ENCODE data around the gene PHACTR3.

Gene PHACTR3

DNA sequence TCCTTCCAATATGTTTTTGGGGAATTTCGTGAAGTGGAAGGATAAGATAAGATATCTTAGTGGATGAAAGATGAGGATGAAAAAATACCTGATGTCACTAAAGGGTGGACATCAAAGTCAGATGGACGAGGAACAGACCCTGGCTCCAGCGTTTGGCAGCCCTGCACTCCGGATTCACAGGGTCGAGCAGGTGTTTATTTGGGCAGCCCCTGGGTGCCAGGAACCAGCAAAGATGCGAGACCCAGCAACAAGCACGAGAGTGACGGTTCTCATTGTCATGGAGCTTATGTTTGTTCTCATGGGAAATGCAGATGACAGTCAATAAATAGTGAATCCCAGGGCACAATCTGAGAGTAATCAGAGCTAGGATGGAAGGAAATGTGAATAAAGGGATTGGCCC is 131.1 kb downstream of the PHACTR3 start:
- no peak overlapping the region for H3K4me3 ChIP-seq (ENCODE audit: low read length)
- no peak for DNase-seq (ENCODE audit: low read depth, low spot score)

DNA sequence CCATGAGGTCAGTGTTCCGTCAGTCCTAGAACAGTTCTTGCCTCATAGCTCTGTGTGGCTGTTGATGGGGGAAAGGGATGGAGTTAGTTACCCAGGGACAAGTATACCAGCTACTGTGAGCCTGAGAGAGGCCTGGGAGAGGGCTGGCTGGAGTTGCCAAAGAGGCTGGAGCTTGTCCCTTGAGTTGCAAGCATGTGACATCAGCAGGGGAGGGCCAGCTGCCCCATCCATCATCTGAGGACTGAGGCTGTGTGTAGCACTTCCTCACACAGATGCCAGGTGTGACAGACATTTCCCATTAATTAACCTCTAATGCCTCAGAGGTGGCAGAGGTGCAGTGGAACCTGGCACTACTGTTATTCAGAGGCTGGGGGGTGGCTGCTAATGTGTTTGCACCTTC is 131.6 kb downstream of the PHACTR3 start:
- no peak for DNase-seq (ENCODE audit: low read depth, low spot score)
- H3K4me3 ChIP-seq (ENCODE audit: low read length), result no peak overlapping the region

DNA sequence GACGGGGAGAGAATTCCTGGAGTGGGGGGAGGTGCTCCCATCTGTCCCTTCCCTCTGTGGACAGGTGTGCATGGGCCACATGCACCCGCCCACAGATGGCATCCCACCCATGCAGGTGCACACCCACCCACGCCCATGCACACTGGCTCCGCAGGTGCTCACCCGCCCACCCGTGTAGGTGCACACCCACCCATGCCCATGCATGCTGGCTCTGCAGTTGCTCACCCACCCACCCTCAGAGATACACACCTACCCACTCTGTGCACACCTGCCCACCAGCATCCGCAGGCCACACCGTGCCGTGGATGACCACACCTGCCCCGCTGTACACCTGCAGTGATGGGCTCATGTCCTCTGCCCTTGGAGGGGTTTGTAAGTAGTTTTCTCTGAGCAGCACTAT is 132.0 kb downstream of the PHACTR3 start:
- DNase-seq (ENCODE audit: low read depth, low spot score), result no peak
- no peak overlapping the region for H3K4me3 ChIP-seq (ENCODE audit: low read length)

DNA sequence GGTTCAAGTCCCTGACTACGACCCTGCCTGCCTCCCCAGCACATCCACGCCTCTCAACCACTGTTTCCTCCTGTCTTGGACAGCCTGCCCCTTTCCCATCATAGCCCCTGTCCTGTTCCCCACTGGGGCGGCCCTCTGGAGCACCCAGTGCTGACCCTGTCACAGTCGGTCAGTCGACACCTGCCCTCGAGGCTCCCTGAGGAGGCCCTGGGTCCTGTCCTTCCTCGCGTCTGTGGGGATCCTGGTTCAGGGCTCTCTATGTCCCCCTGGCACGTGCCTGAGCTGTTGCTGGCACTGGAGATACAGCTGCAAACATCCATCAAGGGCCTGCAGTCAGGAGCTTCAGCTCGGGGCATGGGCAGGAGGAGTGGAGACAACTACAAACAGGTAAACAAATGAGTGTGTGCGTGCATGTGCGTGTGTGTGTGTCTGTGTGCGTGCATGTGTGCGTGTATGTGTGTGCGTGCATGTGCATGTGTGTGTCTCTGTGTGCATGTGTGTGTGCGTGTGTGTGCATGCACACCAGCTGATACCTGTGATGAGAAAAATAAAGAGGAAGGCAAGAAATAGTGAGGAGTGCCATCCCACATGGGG is 132.8 kb downstream of the PHACTR3 start:
- no peak for DNase-seq (ENCODE audit: low read depth, low spot score)
- H3K4me3 ChIP-seq (ENCODE audit: low read length), result no peak overlapping the region

DNA sequence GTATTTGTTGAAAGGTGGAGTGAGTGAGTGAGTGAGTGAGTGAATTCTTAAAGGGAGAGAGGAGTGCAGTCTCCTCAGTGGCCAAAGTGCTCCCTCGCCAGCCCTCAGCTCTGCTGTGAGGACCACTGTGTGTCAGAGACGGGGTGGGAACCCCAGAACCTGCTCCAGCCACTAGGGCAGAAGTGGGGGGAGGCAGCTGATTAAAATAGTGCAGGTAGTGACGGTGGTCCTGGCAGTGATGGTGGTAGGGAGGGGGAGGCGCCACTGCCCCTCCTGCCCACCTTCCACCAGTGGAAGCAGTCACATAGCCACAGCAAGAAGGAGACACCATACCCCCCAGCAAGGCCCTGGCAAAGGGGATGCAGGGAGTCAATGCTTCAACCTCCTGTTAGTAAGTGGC is 133.5 kb downstream of the PHACTR3 start:
- H3K4me3 ChIP-seq (ENCODE audit: low read length), result no peak overlapping the region

DNA sequence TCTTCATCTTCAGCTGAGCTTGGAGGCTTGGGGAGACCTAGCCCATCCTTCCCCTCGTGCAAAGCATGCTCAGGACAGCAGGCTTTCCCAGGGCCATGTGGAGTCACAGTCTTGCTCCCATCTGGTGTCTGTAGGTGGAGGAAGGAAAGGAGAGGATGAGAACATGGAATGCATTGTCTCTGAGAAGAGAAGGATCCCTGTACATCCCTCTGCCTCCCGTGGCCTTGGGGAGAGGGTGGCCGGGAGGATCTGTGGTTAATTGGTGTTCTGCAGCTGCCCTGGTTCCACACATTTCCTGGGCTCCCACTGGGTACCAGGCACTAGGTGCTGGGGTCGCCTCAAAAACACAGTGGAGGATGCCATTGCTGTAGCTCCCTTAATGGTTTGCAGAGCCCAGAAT is 134.5 kb downstream of the PHACTR3 start:
- DNase-seq (ENCODE audit: low read depth, low spot score), result no peak
- no peak overlapping the region for H3K4me3 ChIP-seq (ENCODE audit: low read length)

More for the DNA sequence above, 133.5 kb downstream of the PHACTR3 start:
- no peak for DNase-seq (ENCODE audit: low read depth, low spot score)

DNA sequence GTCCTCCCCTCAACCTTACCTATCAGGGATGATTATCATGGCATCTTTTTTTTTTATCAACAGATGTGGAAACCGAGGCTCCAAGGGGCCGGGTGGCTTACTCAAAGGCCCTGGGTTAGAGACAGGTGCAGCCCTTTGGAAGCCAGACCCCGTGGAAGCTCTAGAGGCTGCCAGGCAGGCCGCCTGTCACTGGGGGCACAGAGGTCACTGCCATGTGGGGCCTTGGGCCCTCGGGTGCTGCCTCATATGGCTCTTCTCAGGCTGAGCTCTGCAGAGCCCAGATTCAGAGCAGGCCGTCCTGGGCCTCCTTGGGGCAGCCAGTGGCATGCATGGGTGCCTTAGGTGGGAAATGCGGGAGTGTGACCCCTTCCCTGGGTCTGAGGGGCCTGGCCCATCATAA is 136.3 kb downstream of the PHACTR3 start:
- no peak overlapping the region for H3K4me3 ChIP-seq (ENCODE audit: low read length)
- DNase-seq (ENCODE audit: low read depth, low spot score), result no peak

DNA sequence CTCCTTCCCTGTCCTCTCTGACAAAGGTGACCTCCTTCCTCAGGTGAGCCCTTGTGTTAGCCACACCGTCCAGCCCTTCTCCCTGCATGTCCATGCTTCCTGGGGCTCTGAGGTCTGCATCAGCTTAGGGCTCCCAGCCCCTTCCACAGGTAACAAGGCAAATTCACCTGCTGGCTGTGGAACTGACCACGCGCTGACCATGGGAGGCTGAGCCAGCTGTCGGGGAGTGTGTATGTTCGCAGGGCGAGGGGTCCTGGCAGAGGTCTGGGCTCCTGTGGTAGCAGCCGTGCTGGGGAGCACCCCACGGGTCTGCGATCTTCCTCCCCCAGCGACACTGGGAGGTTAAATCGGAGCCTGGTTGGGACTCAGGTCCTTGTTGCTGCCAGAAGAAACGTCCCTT is 136.7 kb downstream of the PHACTR3 start:
- DNase-seq (ENCODE audit: low read depth, low spot score), result no peak

DNA sequence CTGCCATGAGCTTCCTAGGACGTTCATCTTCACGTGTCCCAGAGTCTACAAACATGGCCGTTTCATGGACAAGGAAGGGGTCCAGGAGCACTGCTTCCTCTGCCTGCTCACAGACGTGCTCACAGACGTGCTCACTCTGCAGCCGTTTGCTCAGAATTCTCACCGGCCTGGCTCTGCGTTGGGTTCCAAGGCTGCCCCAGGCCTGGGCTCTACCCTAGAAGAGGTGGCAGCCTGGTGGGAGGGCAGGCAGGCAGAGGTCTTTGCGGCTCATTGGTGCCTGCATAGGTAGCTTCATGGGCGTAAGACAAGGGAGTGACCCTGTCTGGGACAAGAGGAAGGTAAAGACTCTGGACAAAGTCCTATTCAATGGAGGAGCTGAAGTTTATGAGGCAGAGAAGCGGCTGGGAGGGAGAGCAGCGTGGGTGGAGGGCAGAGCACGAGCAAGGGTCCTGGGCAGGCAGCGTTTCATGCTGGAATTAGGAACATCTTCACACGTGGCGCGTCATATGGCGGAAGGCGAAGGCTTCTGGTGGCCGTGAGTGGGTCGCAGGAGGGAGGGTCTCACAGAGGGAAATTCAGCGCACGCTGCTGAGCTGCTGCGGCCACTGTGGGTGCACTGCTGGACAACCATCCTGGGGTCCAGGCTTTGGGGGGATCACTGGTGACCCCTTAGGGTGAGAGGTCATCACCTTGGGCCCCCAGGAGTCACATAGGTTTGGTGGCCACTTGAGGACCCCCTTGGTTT is 138.2 kb downstream of the PHACTR3 start:
- no peak overlapping the region for H3K4me3 ChIP-seq (ENCODE audit: low read length)
- no peak for DNase-seq (ENCODE audit: low read depth, low spot score)

More for the DNA sequence above, 136.7 kb downstream of the PHACTR3 start:
- H3K4me3 ChIP-seq (ENCODE audit: low read length), result no peak overlapping the region

DNA sequence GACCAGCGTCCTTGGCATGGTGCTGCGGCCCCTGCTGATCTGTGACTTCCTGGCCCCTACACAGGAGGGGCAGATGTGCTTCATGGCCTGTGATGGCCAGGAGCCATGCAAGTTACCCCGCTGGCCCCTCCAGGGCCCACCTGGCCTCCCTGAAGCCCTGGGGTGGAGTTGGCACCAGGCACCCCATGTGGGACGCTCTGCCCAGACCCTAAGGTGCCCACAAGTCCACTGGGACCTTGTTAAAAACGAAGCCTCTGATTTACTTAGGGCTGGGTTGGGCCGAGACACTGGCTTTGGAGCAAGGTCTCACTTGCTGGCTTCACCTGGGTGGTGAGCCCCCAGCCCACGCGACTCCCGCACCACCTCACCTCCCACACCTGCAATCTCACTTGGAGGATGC is 139.0 kb downstream of the PHACTR3 start:
- no peak overlapping the region for H3K4me3 ChIP-seq (ENCODE audit: low read length)
- no peak for DNase-seq (ENCODE audit: low read depth, low spot score)

DNA sequence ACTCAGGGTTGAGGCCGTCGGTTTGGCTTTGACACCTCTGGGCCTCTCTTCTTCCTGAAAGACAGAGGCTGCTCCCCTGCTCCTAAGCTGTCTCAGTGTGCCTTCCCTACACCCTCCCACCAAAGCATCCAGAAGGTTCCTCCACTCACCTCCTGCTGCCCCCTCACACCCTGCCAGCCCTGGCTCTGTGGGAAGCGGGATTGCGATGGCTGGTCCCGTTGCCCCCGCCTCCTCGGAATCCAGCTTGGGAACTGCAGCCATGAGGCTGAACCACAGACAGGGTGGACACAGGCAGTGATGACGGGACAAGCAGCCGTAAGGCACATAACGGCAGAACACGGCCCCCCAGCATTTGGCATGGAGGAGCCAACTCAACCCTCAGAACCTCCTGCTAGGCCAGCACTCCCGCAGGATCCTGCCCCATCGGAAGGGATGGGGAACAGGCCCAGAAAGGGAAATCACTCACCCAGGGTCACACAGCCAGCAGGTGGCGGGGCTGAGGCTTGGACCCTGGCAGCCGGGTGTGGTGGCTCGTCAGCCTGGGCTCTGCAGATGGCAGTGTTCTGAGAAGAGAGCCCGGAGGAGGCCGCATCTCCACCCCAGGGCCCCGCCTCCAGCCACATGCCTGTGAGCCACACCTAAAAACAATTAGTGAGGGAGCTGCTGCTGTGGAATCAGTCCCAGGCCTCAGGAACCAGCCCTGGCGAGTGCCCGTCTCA is 139.6 kb downstream of the PHACTR3 start:
- DNase-seq (ENCODE audit: low read depth, low spot score), result peak; percentile 28
- H3K4me3 ChIP-seq (ENCODE audit: low read length), result no peak overlapping the region

DNA sequence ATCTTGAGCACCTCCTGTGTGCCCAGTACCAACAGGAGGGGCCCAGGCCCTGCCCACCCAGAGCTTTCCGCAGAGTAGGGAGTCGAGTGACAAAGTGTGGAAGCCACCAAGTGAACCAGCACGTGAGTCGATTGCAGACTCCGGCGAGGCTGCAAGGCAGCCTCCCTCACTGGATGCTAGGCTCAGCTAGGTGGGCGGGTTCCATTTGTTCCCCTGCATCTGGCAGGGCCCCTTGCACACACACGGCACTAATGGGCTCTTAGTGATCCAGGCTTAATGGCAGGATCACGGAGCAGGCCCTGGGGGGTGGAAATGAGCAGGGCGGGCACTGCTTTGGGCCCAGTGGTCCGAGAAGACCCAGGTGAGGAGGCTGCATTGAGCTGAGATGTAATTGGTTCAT is 140.4 kb downstream of the PHACTR3 start:
- DNase-seq (ENCODE audit: low read depth, low spot score), result no peak
- H3K4me3 ChIP-seq (ENCODE audit: low read length), result no peak overlapping the region

DNA sequence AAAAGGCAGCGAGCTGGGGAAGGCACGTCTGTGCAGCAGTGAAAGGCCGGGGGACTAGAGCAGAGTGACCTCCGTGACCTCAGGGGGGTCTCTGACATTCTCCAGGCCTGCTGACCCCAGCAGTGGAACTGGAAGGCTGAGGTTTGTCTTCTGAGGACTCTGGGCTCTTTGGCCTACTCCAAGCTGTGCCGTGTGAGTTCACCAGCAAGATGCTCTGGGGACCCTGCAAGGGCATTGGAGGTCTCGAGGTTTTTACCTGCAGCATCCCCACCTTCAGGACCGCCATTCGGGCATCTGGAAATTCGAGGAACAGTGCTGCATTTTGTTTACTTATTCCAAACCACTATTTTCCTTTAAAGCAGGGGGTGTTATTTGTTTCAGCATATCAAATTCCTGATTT is 140.9 kb downstream of the PHACTR3 start:
- DNase-seq (ENCODE audit: low read depth, low spot score), result no peak
- H3K4me3 ChIP-seq (ENCODE audit: low read length), result no peak overlapping the region

DNA sequence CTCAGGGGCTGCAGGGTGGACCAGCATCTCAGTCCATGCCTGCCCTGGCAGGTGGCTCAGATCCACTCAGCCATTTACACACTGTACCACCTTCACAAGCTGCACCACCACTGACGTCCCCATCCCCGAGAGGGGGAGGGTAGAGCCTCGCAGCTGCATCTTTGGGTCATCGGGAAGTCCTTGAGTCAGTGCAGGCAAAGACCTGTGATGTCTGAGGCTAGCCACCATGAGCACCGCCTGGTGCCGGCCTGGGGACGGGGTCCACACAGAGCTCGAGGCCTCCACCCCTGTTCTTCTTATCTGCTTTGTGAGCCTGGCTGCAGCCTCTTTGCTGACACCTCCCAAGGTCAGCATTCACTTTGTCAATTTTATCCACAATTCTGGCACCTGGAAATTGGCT is 141.4 kb downstream of the PHACTR3 start:
- no peak for DNase-seq (ENCODE audit: low read depth, low spot score)
- no peak overlapping the region for H3K4me3 ChIP-seq (ENCODE audit: low read length)

DNA sequence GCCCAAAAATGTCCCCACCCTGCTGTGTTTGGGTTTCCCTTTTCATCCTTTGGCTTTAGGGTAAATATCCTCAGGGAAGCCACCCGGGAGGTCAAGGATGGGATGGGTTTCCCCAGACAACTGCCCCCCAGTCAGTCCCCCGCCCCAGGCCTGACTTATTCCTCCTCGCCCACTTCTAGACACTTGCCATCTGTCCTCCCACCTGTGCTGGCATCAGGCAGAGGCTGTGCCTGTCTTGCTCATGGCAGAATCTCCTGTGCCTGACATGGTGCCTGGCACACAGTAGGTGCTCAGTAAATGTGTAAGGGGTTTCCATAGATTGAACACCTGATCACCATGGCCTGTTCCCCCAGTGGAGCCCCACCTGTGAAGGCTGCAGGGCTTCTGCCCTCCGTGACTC is 141.8 kb downstream of the PHACTR3 start:
- DNase-seq (ENCODE audit: low read depth, low spot score), result no peak
- H3K4me3 ChIP-seq (ENCODE audit: low read length), result no peak overlapping the region

DNA sequence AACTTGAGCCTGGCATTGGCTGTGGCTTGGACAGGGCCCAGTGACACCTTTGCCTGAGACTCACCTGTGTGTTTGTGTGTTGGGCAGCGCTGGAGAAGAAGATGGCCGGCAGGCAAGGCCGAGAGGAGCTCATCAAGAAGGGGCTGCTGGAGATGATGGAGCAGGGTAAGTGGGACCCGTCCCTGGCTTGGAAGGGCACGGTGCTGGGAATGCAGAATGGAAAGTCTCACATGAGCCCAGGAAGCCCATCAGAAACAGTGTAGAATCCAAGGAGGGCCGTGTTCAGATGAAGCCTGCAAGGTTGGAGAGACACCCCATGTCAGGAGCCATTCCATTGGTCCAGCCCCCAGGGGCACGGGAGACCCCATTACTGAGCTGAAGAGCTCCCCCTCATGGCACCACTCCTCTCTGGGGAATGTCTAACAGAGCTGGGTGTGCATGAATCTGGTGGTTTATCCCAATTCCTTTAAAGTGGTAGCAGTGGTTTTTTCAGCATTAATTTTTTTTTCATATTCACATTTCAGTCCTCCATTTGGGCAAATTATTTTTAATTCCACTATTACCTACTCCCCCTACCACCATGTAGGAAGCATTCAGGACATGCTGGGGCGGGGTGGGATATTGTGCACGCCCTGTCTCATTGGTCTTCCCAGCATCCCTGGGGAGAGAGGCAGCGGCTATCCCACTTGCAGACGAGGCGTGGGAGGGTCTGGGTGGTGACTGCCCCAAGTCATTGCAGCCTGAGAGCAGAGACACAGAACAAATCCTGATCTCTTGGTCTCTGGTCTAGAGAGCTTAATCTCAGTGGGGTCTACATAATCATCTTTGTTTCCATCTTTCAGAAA is 143.6 kb downstream of the PHACTR3 start:
- no peak for DNase-seq (ENCODE audit: low read depth, low spot score)
- H3K4me3 ChIP-seq (ENCODE audit: low read length), result no peak overlapping the region

DNA sequence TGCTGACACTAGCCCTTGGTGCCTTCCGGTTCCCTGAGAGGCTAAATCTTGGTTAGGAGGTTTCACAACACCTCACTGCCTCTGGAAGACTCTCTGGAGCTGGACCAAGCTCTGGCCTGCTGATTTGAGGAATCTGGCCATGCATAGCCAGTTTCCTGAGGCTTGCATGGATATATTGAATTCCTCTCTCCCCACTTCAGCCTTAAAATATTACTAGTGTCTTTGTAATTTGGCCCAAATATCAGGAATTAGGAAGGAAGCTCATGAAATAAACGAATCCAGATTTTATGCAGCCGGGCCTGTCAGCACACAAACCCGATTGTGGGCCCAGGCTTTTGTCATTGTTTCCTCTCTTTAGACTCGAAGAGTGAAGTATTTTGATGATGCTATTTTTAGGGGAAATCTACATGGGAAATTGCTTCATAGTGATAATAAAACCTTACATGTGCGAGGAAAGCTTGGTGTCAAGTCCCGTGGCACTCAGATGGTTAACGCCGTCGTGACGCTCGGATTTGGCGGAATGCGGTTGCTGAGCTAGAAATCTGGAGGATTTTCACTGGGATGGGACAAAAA is 144.4 kb downstream of the PHACTR3 start:
- no peak for DNase-seq (ENCODE audit: low read depth, low spot score)
- no peak overlapping the region for H3K4me3 ChIP-seq (ENCODE audit: low read length)

DNA sequence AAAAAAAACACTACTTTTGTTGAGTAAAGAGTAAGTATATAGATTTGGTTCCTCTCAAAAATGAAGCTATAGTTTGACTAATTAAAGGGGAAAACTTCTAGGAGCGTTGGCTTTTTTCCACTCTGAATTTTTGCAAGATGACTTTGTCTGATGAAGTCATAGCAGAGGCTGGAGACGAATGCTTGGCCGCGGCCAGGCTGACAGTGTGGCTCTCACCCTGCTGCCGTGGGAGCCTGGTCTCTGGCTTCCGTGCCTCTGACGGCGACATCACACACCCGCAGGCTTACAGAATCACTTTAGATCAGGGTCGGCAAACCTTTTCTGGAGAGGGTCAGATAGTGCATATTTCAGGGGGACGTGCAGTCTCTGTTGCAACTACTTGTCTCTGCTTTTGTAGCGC is 145.0 kb downstream of the PHACTR3 start:
- no peak for DNase-seq (ENCODE audit: low read depth, low spot score)
- H3K4me3 ChIP-seq (ENCODE audit: low read length), result no peak overlapping the region

DNA sequence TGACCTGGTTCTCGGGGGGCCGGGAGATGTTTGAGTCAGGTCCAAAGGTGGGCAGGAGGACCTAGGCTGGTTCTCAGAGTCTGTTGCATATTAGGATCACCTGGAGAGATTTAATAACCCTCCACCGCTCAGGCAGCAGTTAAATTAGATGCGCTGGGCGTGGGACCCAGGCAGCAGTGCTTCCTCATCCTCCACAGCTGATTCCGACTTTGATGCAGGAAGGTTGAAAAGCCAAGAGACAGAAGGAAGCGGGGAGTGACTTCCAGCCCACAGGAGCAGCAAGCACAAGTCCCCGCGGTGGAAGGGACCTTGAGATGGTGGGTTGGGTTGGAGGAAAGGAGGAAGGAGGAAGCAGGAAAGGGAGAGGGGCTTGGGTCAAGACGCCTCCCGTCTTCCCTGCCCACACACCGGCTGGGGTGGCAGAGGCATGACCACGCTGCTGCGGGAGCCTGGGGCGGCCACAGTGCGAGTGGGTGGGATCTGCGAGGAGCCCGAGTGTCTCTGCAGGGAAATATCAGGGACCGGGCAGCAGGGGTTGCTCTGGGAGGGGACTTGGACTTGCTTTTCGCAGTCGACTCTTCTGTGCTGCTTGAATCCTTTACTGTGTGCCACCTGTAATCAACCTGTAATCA is 146.0 kb downstream of the PHACTR3 start:
- H3K4me3 ChIP-seq (ENCODE audit: low read length), result no peak overlapping the region
- DNase-seq (ENCODE audit: low read depth, low spot score), result no peak
